GM12864 (cell line): ENCODE measurements around the gene STK35.

ENCODE experiments used
- DNase-seq: peaks from one replicate; pipeline ENCODE4 v3.0.0-alpha.2; 2011; ENCODE audit warnings: low read depth
- H3K4me3 ChIP-seq: 2 replicates; pipeline ENCODE4 v1.5.1; 2011; ENCODE audit warnings: mild to moderate bottlenecking, low read depth, low read length, control low read depth
- TF ChIP-seq, protein P1 (sequence below): IDR thresholded peaks from 2 replicates; pipeline ENCODE4 v1.5.1; 2011; ENCODE audit warnings: low read depth, mild to moderate bottlenecking, moderate library complexity, low read length, control low read depth, inconsistent platforms; ENCODE audit errors: missing control alignments

STK35 gene

DNA sequence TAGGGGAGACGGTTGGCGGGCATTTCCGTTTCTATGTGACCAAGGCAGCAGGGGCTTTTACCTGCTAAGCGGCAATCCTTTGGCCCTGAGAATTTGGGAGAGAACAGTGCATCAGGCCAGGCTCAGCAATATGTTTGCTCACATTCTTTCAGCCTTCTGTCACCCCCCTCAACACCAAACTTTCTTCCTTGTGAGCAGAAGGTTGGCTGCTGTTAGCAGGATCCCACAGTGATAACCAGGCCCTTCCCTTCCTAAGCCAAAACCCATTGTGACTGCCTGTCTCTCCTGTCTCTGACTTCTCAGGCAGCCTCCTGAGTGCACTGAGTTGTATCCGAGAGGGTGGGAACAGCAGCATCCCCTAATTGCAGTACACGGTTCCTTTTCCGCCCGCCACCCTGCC is 43.7 kb downstream of the STK35 start:
- TF ChIP-seq, protein P1, sequence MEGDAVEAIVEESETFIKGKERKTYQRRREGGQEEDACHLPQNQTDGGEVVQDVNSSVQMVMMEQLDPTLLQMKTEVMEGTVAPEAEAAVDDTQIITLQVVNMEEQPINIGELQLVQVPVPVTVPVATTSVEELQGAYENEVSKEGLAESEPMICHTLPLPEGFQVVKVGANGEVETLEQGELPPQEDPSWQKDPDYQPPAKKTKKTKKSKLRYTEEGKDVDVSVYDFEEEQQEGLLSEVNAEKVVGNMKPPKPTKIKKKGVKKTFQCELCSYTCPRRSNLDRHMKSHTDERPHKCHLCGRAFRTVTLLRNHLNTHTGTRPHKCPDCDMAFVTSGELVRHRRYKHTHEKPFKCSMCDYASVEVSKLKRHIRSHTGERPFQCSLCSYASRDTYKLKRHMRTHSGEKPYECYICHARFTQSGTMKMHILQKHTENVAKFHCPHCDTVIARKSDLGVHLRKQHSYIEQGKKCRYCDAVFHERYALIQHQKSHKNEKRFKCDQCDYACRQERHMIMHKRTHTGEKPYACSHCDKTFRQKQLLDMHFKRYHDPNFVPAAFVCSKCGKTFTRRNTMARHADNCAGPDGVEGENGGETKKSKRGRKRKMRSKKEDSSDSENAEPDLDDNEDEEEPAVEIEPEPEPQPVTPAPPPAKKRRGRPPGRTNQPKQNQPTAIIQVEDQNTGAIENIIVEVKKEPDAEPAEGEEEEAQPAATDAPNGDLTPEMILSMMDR, result no peak
- no peak overlapping the region for H3K4me3 ChIP-seq
- DNase-seq, result no peak

DNA sequence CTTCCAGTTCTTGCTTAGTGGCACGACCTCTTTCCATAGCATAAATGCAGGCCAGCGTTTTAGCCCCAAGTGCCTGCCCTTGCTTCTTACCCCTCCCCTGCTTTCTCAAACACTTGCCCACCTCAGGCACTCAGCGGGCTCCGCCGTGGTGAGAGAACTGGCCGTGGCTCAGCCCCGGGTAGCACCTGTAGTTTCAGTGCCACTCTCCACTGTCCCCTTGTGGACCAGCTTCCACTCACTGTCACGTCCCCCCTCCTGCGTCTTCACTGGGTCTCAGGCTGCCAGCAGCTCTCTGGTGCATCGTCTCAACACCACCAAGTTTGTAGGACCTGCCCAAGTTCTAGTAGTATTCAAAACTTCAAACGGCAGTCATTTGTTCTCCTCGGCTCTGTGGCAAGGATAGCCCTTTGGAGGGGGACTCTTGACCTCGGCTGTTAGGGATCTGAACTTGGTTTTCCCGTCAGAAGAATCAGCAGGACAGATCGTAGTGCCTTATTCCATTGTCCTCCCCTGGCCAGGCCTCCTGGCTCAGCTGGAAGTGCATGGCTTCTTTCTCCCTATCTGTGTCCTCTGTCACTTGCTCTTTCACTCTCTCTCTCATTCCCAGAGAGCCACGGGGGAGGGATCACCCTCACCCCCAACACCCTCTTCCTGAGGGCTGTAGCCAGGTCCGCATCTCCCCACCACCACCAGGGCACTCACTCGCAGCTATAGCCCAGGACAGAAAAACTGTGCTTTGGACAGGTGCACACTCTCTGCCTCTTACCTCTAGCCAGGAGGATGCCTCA is 44.6 kb downstream of the STK35 start:
- DNase-seq, result no peak
- TF ChIP-seq, protein P1, result no peak
- no peak overlapping the region for H3K4me3 ChIP-seq

DNA sequence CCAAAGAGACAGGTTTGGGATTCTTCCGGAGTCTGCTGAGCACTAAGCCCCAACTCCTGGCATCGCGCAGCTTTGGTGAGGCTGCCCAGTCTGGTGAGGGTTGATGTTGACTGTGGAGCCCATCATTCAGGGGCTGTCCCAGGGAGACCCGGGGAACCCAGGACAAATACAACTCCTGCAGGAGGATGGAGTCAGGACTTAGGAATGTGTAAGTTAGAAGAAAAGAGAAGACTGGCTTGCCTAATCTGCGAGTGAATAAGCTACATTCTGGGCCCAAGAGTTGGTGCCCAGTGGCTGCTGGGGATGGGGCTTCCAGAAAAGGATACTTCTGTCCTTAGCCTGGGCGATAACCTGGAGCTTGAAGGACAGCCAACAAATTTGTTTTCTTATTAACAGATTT is 47.9 kb downstream of the STK35 start:
- no peak overlapping the region for H3K4me3 ChIP-seq
- TF ChIP-seq, protein P1, result no peak
- no peak for DNase-seq

DNA sequence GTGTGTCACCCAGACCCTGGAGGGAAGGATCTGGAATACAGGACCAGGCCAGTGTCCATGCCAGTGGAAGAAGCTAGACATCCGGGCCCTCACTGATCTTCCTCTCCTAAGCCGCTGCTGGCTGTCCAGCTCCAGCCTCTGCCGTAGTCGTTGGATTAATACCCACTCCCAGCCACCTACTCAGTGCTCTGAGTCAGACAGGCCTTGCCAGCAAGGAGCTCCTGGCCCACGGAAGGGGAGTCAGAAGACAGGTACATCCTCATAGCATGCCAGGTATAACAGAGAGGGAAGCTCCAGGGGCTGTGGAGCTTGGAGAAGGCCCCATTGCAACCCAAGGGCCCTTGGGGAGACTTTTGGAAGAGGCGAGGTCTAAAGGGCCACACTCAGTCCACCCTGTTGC is 49.0 kb downstream of the STK35 start:
- no peak for DNase-seq
- H3K4me3 ChIP-seq, result no peak overlapping the region
- TF ChIP-seq, protein P1, result no peak

DNA sequence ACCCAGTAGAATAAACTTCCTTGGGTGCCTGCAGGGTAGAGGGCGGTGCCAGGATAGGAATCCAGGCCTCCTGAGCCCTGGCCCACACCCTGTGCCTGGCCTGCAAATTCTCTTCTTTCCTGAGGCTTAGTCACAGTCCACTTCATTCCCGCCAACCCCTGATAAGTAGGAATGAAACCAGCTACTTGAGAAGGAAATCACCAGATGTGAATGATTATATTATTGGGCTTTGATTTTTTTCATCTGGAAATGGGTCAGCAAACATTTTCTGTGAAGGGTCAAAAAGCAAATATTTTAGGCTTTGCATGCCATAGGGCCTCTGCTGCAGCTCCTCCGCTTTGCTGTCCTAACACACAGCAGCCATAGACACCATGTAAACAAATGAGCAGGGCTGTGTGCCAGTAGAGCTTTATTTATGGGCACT is 50.2 kb downstream of the STK35 start:
- TF ChIP-seq, protein P1, result no peak
- no peak overlapping the region for H3K4me3 ChIP-seq
- DNase-seq, result no peak

DNA sequence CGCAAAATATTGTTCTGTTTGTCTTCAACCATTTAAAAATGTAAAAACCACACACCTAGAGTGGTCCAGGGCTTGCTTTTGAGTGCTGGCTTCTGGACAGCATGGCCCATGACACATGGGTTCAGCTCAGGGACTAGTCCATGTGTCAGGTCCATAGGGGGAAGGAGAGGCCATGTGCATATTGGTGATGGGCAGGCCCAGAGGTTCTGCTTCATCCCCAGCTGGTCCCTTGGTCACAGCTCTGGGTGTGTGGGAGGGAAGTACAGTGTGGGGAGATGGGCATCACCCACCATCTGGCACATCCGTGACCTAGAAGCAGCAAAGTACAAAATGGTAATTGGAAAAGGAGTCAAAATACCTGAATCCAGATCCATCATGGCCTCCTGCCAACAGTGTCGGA is 50.7 kb downstream of the STK35 start:
- DNase-seq, result no peak
- H3K4me3 ChIP-seq, result no peak overlapping the region
- TF ChIP-seq, protein P1, result no peak

DNA sequence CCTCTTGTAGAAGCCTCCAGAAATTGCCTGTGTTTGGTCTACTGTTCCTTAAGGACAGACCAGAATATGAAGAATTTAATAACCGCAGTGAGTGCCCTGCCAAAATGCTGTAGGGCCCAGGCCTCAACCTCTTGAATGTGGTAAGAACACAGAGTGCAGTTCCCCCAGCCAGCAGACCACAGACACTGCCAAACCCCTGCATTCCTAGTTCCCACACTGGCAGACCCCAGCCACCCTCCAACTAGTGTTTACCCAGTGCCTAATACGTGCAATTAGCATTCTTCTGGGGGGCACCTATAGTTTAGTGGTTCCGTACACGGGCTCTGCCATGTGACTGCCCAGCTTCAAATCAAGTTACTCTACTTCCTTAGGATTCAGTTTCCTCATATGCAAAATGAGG is 51.7 kb downstream of the STK35 start:
- TF ChIP-seq, protein P1, result no peak
- DNase-seq, result no peak
- H3K4me3 ChIP-seq, result no peak overlapping the region
